GM19328 (cell line): ENCODE data around the gene MYORG.

ENCODE experiments used
- ATAC-seq: cut with Tn5 transposase; IDR thresholded peaks from one replicate; pipeline ENCODE4 v1.9.1; 2021; ENCODE audit warnings: mild to moderate bottlenecking, moderate library complexity; ENCODE audit not compliant: unreplicated experiment

Gene MYORG

DNA sequence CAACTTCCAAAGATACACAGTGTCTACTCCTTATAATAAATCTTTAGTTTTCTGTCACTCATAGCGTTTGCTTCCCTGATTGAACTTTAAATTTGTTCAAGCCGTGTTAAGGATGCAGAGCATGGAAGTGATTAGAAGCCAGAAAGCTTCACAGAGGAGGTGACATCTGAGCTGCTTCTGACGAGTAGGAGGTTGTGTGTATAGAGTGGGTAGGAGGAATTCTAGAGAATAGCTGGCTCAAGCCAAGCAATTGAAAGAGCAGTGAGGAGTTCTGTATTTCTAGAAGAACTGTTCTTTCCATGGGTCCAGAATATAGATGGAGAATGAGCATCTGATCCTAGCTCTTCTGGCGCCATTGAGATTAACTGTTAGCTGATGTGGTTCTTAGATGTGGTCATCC is 41.3 kb downstream of the MYORG start:
- ATAC-seq = no peak

DNA sequence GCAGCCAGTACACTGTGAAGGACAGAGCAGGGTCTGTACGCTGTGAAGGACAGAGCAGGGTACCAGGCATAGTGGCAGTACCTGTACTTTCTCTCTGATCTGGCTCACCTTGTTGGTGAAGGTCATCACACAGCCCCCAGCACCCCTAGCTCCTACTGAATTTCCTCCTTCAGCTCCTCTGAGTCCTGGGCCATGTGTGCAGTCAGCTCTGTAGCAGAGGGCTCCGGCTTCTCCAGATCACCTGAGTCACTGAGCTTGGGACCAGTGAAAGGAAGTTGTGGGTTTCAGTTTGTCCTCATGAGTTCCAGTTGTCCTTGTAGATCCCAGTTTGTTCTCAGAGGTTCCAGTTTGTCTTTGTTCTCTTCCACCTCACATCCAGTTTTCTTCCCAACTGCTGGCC is 41.8 kb downstream of the MYORG start:
- no peak for ATAC-seq

DNA sequence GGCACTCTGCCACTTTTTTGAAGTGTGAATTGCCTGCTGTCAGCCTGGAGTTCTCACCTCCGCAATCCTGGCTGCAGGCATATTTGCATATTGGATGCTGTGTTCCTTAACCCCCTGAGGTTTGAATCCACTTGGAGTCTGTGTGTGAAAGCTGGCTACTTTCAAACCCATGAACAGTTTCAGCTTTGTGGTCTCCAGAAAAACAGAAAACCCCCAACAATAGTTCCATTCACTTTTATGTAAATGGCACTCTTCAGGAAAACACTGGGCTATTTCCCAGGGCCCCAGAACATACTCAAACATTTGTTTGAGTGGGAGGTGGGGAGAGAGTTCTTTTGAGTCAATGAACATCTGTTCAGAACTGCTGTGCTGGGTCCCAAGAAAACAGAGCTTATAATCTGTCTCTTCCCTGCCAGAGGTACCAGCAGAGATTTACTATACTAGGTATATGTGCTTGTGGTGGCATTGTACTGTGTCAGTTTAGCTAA is 42.3 kb downstream of the MYORG start:
- no peak for ATAC-seq

DNA sequence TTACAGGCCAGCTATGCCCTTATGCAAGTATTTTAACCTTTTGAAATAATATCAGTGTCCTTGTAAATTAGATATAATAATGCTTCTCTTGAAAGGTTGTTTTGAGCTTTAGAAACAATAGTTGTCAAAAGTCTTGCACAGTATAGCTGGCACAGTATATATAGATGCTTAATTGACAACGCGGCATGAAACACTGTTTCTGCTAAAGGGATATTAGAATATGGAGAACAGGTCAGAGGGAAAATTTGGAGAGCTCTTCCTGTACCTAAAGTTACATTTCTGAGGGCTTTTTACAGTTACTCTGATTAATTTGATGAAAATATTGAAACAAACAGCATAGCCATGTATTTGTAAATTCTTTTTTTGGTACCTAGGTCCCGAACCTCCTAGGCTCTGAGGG is 42.9 kb downstream of the MYORG start:
- no peak for ATAC-seq

DNA sequence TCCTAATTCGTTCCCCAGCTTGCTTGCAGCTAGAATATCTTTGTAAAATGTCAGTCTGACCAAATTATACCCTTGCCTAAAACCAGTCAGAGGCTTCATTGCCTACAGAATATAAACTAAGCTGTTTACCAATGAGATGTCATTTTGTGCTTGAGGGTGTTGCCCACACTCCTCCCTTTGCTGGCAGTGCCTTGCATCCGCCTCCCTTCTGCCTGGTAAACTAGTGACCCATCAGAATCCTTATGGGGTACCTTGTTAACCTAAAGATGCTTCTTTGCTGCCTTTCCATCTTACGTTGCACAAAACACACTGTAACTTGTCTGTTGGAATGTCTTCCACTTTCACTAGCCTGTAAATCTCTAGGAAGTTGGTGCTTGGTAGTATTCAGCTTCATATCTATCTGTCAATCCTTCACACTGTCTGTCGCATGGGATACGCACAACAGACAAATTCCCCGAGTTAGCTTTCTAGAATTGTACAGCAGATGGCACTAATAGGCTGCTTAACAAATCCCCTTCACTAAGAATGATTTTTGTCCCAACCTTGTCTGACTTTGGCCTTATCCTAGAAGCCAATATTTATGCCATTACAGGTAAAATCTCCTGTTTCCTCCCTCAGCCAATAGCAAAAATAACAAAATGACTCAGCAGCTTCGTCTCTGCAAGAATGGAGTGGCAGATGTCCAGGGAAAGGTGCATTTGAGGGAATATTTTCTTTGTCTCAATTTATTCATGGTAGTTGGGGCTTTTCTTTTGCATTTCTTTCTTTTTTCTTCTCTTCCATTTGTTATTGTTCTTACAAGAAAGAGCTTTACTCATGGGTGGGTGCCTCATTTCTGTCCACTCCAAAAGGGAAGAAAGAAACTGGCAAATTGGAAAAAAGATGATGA is 44.4 kb downstream of the MYORG start:
- ATAC-seq = no peak

DNA sequence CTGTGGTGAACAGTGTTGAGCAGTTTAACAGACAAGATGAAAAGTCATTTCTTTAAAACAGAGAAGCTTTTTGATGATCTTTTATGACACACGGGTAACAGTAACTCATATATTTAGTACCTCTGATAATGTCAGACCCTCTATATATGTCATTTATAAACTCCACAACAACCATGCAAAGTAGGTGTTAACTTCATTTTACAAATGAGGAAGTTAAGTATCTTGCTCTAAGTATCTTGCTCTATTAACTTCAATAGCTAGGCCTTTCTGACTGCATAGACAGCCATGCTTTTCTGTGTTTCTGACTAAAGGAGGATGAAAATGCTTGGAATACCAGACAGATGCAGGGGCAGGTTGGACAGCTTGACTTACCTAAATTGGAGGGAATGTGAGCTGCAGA is 45.5 kb downstream of the MYORG start:
- ATAC-seq = no peak

DNA sequence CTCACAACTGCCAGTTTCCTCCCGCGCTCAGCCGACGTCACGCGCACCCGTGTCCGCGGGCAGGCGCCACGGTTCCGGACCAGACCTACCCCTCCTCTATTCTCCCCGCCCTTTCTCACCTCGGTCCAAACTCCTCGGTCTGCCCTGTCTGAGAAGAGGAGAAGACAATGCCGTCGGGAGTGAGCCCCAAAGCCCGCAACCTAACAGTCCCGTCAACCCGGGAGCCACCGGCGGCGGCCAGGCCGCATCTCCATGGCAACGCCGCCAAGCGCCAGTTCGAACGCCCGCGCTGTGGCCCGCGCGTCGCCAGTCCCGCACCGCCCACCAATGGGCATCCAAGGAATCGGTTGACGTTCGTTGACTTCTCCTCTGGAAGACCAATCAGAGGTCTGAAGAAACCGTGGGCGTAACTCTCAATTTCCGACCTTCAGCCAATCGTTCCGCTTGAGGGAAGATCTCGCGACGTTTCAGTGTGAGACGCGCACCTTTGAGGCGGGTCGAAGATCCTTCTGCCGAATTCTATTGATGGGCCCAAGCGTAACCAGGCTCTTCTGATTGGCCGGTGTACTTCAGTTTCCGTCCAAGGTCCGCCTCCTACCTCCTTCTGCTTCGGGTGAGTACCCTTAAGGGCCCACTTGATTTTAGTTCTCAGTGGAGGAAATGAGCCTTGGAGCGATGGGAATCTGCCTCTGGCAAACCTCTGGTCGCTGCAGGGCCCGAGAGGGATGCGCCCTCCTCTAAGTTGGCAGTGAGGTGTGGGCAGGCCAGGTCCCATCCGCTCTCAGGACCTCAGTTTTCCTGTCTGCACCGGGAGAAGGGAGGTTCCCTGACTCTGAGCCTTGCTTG is 47.5 kb downstream of the MYORG start, which contains the start of the genes KIF24 and NUDT2:
Gene KIF24, minus strand, starts transcription at position 282 of the 846 bp plus-strand sequence. CDS start 17,922 bp downstream, outside the sequence.
Gene NUDT2, plus strand, starts transcription at position 583 of the 846 bp plus-strand sequence. CDS start 9,471 bp downstream, outside the sequence.
- peak; percentile 95 for ATAC-seq

DNA sequence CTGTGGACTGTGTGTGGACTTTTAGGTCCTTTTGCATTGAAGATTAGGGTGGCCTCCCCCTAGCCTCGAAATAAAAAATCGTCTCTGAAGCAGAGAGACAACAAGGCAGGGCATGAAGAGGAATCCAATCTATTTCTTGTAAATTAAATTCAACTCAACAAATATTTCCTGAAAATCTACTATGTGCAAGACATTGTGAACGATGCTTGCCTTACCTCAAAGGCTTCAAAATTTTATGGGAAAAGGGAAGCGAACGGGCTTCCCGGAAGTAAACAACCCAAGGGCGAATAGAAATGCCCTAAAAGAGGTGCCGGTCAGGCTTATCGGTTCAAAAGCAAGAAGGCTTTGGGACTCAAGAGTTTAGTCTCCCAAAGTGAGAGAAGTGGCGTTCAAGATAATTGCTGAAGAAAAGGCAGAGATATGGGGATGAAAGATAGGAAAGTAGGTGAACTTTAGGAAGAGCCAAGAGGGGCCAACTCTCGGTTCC is 48.2 kb downstream of the MYORG start:
- ATAC-seq = no peak

DNA sequence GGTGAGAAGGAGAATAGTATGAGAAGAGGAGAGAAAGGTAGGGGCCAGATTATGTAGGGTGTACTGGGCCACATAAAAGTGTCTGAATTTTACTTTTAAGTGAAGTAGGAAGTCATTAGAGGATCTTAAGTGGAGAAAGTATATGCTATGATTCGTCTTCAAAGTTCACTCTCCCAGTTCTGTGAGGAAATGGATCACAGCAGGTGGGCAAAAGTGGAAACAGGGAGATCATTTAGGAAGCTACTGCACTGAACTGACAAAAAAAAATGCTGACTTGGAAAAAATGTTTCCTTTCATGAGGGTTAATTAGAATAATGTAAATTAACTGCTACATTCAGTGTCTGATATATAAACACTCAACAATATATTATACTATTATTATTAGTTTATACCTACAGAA is 50.0 kb downstream of the MYORG start:
- no peak for ATAC-seq

DNA sequence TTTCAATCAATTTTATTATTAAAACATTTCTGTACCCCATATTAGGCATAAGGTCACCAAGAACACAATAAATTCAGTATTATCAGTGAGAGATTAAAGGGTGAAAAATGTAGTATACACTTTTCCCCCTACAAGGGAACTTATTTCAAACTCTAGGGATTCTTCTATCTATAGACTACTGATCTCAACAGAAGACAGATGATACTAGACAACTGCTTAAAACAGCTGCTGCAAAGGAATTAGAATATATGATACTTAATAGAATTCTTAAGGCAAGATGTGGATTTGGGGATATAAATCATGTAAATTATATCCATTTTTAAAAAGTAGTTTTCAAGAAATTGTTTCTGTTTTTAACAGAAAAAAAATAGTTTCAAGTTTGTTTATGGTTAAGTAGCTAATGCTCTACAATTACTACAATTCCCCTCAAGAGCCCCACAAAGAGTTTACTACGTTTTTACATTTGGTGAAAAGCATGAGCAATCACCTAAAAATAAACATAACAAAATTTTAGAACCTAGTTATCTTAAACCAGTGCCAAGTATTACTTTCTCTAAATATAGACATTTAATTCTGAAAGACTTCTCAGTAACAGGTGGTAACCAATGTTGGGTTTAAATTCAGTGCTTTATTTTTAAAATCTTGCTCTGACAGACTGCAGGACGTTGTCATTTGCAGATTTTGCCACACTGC is 53.7 kb downstream of the MYORG start:
- no peak for ATAC-seq

DNA sequence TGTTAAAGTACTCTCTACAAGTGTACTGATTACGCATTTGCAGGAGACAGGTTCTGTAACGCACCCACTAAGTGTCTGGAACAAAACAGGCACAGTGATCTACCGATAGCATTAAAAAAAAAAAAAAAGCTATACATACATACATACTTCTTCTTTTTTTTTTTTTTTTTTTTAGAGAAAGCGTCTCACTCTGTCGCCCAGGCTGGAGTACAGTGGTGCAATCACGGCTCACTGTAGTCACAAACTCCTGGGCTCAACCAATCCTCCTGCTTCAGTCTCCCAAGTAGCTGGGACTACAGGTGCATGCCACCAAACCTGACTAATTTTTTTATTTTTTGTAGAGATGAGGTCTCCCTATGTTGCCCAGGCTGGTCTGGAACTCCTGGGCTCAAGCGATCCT is 55.2 kb downstream of the MYORG start:
- ATAC-seq = no peak

DNA sequence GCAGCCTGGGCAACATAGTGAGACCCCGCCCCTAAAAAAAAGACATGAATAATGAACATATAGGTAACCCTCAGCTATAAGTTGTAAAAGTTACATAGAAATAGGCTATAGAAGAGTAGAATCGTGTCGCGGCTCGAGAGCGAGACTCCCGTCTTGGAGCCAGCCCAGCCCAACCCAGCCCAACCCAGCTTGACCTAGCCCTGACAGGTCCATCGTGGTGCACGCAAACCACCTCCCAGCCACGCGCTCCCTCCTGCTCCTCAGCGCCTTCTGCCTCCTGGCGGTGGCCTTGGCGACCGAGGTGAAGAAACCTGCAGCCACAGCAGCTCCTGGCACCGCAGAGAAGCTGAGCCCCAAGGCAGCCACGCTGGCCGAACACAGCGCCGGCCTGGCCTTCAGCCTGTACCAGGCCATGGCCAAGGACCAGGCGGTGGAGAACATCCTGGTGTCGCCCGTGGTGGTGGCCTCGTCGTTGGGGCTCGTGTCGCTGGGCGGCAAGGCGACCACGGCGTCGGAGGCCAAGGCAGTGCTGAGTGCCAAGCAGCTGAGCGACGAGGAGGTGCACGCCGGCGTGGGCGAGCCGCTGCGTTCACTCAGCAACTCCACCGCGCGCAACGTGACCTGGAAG is 58.4 kb downstream of the MYORG start:
- ATAC-seq = no peak

DNA sequence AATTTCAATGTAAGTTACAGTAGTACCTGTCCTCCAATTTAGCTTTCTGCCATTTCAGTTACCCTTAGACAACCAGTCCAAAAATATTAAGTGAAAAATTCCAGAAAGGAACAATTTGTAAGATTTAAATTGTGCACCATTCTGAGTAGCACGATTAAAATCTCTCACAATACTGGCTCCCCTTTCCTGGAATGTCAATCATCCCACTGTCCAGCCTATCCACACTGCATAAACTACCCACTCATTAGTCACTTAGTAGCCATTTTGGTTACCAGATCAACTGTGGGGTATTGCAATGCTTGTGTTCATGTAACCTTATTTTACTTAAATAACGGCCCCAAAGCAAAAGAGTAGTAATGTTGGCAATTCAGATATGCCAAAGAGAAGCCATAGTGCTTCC is 59.3 kb downstream of the MYORG start:
- no peak for ATAC-seq
